PC-9 (cell line): ENCODE measurements around the gene CACNA1H. TPM values are rescaled to one million over a fixed set of nuclear protein-coding genes. Genes with fewer than 3 reads are reported as not detected.

Experiments used
- BruUV-seq: library from RNA; stranded (reverse); fragments of 400-500 nt; replicated peaks from 2 replicates; lab custom pipeline; 2021; lab: Mats Ljungman, UMichigan
- CTCF ChIA-PET: fragments of 300-600 bp; sonication (Branson Sonifier 250); formaldehyde crosslinking; loops from one replicate; lab custom pipeline; 2022; ENCODE audit warnings: antibody characterized with exemption; lab: Charles Lee
- POLR2A ChIA-PET: fragments of 300-600 bp; sonication (Branson Sonifier 250); formaldehyde crosslinking; loops from one replicate; lab custom pipeline; 2022; ENCODE audit warnings: antibody characterized with exemption; ENCODE audit not compliant: unreplicated experiment; lab: Charles Lee
- DNase-seq, 2 experiments: peaks; one replicate each; pipeline versions ENCODE4 v3.0.0 to v3.0.0-alpha.2; 2015 to 2022; ENCODE audit warnings: mixed read lengths in 1 of 2
- H2AFZ ChIP-seq: fragments of 200-600 bp; sonication (generic); 2 replicates; pipeline ENCODE4 v1.8.1; 2017; ENCODE audit warnings: antibody characterized with exemption
- H3F3A ChIP-seq: fragments of 200-600 bp; sonication (generic); 2 replicates; pipeline ENCODE4 v1.8.1; 2017; ENCODE audit warnings: antibody characterized with exemption, mild to moderate bottlenecking, low read depth; ENCODE audit not compliant: insufficient read depth
- H3K27ac ChIP-seq: fragments of 200-600 bp; sonication (generic); 2 replicates; pipeline ENCODE4 v1.6.1; 2016; ENCODE audit warnings: mixed run types
- H3K27me3 ChIP-seq: fragments of 200-600 bp; sonication (generic); 2 replicates; pipeline ENCODE4 v1.6.1; 2016; ENCODE audit warnings: low read depth, mixed run types; ENCODE audit not compliant: insufficient read depth
- H3K36me3 ChIP-seq: fragments of 200-600 bp; sonication (generic); 2 replicates; pipeline ENCODE4 v1.6.1; 2016; ENCODE audit warnings: low read depth, mixed run types
- H3K4me1 ChIP-seq: fragments of 200-600 bp; sonication (generic); replicated peaks from 2 replicates; pipeline ENCODE4 v1.6.1; 2016; ENCODE audit warnings: mixed run types; ENCODE audit not compliant: insufficient read depth
- H3K4me2 ChIP-seq: fragments of 200-600 bp; sonication (generic); 2 replicates; pipeline ENCODE4 v1.6.1; 2017; ENCODE audit warnings: mixed run types
- H3K4me3 ChIP-seq: fragments of 200-600 bp; sonication (generic); 2 replicates; pipeline ENCODE4 v1.6.1; 2016; ENCODE audit warnings: mixed run types
- H3K79me2 ChIP-seq: fragments of 200-600 bp; sonication (generic); 2 replicates; pipeline ENCODE4 v1.6.1; 2017; ENCODE audit warnings: low read depth, mixed run types
- H3K9me2 ChIP-seq: fragments of 200-600 bp; sonication (generic); 2 replicates; pipeline ENCODE4 v1.8.1; 2017; ENCODE audit warnings: mild to moderate bottlenecking; ENCODE audit not compliant: insufficient read depth
- H3K9me3 ChIP-seq: fragments of 200-600 bp; sonication (generic); 2 replicates; pipeline ENCODE4 v1.8.1; 2016; ENCODE audit warnings: low read depth; ENCODE audit not compliant: insufficient read depth
- H4K20me1 ChIP-seq: fragments of 200-600 bp; sonication (generic); 2 replicates; pipeline ENCODE4 v1.8.1; 2017; ENCODE audit not compliant: insufficient read depth
- EZH2 ChIP-seq: fragments of 200-600 bp; sonication (generic); IDR thresholded peaks from 2 replicates; pipeline ENCODE4 v1.8.0; 2017; ENCODE audit warnings: antibody characterized with exemption, low read depth
- intact Hi-C: fragments of 100-400 bp; cut with micrococcal nuclease; formaldehyde crosslinking; loops from one replicate; pipeline ENCODE4 v1.10.0; 2022; ENCODE audit not compliant: unreplicated experiment
- total RNA-seq: library from RNA; stranded (reverse); gene quantifications from 2 replicates; pipeline ENCODE4 v1.2.3, GENCODE V29; 2021
- TF ChIP-seq, protein P1 (sequence below): fragments of 200-600 bp; sonication (generic); conservative IDR thresholded peaks from 2 replicates; pipeline ENCODE4 v1.6.1; 2017; ENCODE audit warnings: mixed run types, antibody characterized with exemption, mild to moderate bottlenecking, moderate library complexity

The CACNA1H gene
- total RNA-seq, 1 experiment from 2014 or later = not detected

DNA sequence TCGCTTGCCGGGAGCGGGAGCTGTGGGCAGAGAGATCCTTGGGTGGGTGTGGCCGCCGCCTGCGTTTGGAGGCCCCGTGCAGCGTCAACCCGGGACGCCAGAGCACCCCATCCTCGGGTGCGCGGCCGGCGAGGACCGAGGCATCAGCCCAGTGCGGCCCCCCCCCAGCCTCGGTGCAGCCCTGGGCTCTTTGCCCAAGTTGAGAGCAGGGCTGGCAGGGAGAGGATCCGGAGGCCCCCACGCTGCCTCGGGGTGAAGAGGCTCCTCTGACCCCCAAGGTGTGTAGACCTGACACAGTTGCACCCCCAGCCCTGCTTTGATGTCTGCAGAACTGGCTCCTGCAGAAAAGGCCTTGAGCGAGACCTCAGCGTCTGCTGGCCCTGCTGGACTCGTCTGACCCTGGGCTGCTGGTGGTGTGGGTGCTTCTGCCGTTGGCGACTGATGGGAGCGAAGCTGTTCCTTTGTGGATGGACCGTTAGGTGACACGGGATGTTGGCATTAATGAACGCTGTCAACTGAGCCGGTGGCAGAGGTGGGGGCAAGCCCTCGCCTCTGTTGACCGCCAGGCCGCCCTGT is 8.0 kb downstream of the CACNA1H start:
- H3K27ac ChIP-seq = no peak overlapping the region

DNA sequence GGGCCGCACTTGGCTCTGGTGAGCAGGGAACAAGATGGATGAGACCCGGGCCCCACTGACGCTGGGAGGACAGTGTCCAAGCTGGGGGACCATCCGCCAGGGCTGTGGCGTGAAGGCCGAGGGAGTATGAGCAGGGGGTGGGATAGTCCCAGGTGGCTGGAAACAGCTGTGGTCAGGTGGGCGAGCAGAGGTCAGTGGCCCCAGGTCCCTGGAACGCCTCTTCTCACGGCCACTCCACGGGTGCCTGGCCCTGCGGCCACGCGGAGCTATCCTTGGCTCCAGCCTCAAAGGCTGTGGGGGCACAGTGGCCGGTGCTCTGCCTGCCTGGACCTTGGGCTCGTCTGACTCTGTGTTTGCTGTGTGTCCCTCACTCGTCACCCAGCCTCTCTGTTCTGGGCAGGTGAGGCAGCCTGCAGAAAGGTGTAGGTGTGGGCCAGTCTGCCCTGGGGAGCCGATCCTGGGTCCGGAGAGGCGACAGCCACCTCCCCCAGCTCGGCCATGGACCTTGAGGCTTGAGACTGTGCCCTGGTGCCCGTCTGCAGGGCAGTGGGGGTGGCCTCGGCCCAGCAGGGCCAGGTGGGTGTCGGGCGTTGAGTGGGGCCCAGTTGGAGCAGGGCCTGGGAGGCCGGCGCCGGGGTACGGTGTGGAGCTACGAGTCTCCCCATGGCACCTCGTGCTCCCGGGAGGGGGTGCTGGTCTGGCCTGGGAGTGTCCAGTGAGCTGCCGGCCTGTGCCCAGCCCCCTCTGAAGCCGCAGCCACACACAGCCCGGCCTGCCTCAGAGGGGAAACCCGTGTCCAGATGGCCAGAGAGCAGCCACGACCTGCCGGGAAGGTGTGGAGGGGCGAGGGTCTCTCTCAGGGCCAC is 10.0 kb downstream of the CACNA1H start:
- H3K36me3 ChIP-seq = no peaks in the 10 kb centered on the region
- H3F3A ChIP-seq = no peaks in the 10 kb centered on the region
- ChIA-PET CTCF (no interaction called here), POLR2A (interaction anchor here (0.5 kb wide), 1 partner anchor 9 kb away, joined by 4 read pairs; no protein-coding TSS in a partner anchor)
- H3K9me2 ChIP-seq = no peaks in the 10 kb centered on the region
- H3K79me2 ChIP-seq = no peaks in the 10 kb centered on the region
- H3K4me2 ChIP-seq = no peak overlapping the region
- H3K27ac ChIP-seq = no peak overlapping the region
- peaks cover 81% of the 10 kb centered on the region for H3K27me3 ChIP-seq
- intact Hi-C loops = no loop called here
- H3K4me3 ChIP-seq = no peak overlapping the region
- no peaks in the 10 kb centered on the region for H4K20me1 ChIP-seq
- no peaks in the 10 kb centered on the region for H3K9me3 ChIP-seq
- H3K4me1 ChIP-seq = no peaks in the 10 kb centered on the region
- no peak overlapping the region for H2AFZ ChIP-seq
- TF ChIP-seq, protein P1, sequence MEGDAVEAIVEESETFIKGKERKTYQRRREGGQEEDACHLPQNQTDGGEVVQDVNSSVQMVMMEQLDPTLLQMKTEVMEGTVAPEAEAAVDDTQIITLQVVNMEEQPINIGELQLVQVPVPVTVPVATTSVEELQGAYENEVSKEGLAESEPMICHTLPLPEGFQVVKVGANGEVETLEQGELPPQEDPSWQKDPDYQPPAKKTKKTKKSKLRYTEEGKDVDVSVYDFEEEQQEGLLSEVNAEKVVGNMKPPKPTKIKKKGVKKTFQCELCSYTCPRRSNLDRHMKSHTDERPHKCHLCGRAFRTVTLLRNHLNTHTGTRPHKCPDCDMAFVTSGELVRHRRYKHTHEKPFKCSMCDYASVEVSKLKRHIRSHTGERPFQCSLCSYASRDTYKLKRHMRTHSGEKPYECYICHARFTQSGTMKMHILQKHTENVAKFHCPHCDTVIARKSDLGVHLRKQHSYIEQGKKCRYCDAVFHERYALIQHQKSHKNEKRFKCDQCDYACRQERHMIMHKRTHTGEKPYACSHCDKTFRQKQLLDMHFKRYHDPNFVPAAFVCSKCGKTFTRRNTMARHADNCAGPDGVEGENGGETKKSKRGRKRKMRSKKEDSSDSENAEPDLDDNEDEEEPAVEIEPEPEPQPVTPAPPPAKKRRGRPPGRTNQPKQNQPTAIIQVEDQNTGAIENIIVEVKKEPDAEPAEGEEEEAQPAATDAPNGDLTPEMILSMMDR = no peak
- no peak for TF ChIP-seq EZH2
- no peak for DNase-seq
- BruUV-seq = no TSS peak

More for the DNA sequence above, 8.0 kb downstream of the CACNA1H start:
- BruUV-seq = no TSS peak
- H3K9me2 ChIP-seq = no peaks in the 10 kb centered on the region
- CTCF ChIA-PET = no interaction called here
- H3K36me3 ChIP-seq = no peaks in the 10 kb centered on the region
- POLR2A ChIA-PET = no interaction called here
- no peak overlapping the region for H3K4me2 ChIP-seq
- H2AFZ ChIP-seq = no peak overlapping the region
- peaks cover 74% of the 10 kb centered on the region for H3K27me3 ChIP-seq
- no peak for DNase-seq
- H4K20me1 ChIP-seq = no peaks in the 10 kb centered on the region
- H3F3A ChIP-seq = no peaks in the 10 kb centered on the region
- TF ChIP-seq, protein P1 = no peak
- TF ChIP-seq EZH2 = no peak
- no peaks in the 10 kb centered on the region for H3K79me2 ChIP-seq
- no peak overlapping the region for H3K4me3 ChIP-seq
- intact Hi-C loops = no loop called here
- H3K4me1 ChIP-seq = no peaks in the 10 kb centered on the region
- no peaks in the 10 kb centered on the region for H3K9me3 ChIP-seq

DNA sequence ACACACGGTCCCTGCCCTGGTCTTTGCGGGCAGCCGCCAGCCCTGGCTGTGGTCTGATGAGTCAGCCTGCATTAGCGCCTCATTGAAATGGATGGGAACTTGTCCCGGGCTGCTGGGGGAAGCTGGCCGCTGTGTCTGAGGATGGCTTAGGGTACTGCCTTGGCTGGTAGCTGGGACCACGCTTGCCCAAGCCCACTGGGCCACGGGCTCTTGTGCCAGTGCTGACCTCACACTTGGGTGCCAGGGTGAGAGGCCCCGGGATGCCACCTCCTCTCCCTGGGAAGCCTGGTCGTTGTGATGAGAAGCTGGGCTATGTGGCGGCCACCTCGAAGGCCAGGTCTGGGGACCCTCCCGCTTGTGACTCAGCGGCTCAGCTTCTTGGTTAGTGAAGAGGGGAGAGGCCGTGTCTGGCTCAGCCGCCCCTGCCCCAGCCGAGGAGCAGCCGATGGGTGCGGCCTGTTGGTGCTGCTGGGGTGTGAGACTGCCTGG is 10.7 kb downstream of the CACNA1H start:
- intact Hi-C loops = no loop called here
- no peak overlapping the region for H2AFZ ChIP-seq
- ChIA-PET CTCF (no interaction called here), POLR2A (no interaction called here)
- no peak overlapping the region for H3K27ac ChIP-seq
- no peaks in the 10 kb centered on the region for H3K9me3 ChIP-seq
- no peak overlapping the region for H3K4me3 ChIP-seq
- H3K4me2 ChIP-seq = no peak overlapping the region
- TF ChIP-seq, protein P1 = no peak
- TF ChIP-seq EZH2 = no peak
- peaks cover 88% of the 10 kb centered on the region for H3K27me3 ChIP-seq
- no peaks in the 10 kb centered on the region for H3F3A ChIP-seq
- H3K4me1 ChIP-seq = no peaks in the 10 kb centered on the region
- peak in 1 of 2 experiments; percentile 46 for DNase-seq
- no peaks in the 10 kb centered on the region for H4K20me1 ChIP-seq
- no peaks in the 10 kb centered on the region for H3K36me3 ChIP-seq
- BruUV-seq = no TSS peak
- H3K9me2 ChIP-seq = no peaks in the 10 kb centered on the region
- no peaks in the 10 kb centered on the region for H3K79me2 ChIP-seq
